ENCODE data around the gene ARSD. TPM values are rescaled to one million over a fixed set of nuclear protein-coding genes. Genes with fewer than 3 reads are reported as not detected.
"Not testable (repeated sequence)": the region's sequence is repeated elsewhere in the genome, so short reads cannot be mapped to it uniquely, and the experiment has no call there.

ARSD gene
- polyA plus RNA-seq, 3 donors = 50.9 to 56.1 (median 54.9) TPM

DNA sequence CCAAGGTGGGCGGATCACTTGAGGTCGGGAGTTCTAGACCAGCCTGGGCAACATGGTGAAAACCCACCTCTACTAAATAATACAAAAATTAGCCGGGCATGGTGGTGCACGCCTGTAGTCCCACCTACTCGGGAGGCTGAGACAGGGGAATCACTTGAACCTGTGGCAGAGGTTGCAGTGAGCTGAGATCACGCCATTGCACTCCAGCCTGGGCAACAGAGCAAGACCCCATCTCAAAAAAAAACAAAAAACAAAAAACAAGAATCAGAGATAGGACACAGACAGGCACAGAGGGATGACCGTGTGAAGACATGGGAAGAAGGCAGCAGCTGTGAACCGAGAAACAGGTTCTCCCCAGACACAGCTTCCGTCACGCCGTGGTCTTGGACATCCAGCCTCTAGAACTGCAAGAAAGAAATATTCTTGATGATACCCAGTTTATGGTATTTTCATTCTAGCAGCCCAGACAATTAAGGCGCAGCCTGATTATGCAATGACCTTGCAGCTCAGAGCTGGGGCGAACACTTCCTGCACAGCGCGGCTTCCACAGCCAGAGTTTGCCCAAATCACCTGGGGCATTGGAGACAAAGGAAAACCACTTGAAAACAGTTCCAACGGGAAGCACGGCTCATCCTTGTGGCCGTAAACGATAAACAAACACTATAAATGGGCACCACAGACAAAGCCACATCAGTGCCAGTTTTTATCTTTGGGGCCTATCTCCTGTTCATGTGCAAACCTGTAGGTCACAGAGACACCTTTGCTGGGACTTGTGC is 4.2 kb upstream of the ARSD start:
- no peak for DNase-seq (ENCODE audit: low read depth in 3 of 3, low spot score in 2 of 3)

DNA sequence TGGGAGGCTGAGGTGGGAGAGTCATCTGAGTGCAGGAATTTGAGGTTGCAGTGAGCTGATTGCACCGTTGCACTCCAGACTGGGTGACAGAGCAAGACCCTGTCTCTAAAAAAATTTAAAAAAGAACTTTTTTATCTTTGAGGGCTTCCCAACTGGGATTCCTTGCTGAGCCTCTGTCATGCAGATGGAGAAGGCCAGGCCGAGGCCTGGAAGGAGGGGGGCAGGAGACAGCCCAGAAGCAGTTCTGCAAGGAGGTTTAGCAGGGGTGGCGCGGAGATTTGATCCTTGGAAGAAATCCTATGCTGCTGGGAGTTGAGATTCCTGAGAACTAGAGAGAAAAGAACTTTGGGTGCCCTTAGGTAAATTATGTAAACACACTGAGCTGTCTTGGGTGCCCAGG is 2.5 kb upstream of the ARSD start:
- DNase-seq (ENCODE audit: low read depth in 3 of 3, low spot score in 2 of 3) = no peak

GRCh38 chrX:2931155-2931554 is 2.0 kb upstream of the ARSD start:
- no peak for DNase-seq (ENCODE audit: low read depth in 3 of 3, low spot score in 2 of 3)

- peak in 1 of 3 donors; percentile 55 for DNase-seq (ENCODE audit: low read depth in 3 of 3, low spot score in 2 of 3)
Measured at GRCh38 chrX:2928191-2928582, 952 bp downstream of the ARSD start.

DNA sequence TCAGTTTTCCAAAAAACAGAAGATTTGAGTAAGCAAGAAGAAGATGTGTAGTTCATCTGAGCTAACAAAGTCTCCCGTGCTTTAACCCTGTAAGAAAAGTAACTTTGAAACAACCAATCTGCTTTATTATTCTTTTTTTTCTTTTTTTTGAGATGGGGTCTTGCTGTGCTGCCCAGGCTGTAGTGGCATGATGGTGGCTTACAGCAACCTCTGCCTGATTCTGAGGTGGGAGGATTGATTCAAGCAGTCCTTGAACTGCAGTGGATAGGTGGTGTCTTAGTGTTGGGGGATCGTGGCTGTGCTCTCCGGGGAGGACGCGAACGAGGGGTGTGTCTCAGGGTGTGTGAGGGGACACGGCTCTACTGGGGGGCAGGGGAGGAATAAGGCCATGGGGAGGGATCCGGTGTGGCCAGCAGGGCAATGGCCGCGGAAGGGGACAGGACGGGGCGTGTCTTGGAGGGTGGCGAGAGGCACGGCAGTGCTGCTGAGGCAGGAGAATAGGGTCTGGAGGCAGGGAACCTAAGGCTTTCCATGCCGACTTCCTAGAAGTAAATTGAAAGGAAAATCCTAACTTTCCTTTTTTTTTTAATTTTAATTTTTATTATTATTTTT is 2.4 kb downstream of the ARSD start:
- no peak for DNase-seq (ENCODE audit: low read depth in 3 of 3, low spot score in 2 of 3)

GRCh38 chrX:2926255-2926654 is 2.9 kb downstream of the ARSD start:
- not testable (repeated sequence) for DNase-seq (ENCODE audit: low read depth in 3 of 3, low spot score in 2 of 3)

DNA sequence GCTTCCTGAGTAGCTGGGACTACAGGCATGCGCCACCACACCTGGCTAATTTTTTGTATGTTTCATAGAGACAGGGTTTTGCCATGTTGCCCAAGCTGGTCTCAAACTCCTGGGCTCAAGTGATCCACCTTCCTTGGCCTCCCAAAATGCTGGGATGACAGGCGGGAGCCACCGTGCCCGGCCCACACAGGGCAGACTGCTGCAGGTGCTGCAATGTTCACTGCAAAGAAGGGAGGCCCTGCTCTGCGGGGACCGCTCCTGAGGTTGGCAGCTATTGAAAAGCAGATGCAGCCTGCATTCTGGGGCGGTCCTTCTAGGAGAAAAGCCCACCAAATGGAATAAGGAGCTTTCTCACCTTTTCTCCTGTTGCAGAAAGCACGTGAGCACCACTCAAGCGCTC is 5.0 kb downstream of the ARSD start:
- DNase-seq (ENCODE audit: low read depth in 3 of 3, low spot score in 2 of 3) = no peak

DNA sequence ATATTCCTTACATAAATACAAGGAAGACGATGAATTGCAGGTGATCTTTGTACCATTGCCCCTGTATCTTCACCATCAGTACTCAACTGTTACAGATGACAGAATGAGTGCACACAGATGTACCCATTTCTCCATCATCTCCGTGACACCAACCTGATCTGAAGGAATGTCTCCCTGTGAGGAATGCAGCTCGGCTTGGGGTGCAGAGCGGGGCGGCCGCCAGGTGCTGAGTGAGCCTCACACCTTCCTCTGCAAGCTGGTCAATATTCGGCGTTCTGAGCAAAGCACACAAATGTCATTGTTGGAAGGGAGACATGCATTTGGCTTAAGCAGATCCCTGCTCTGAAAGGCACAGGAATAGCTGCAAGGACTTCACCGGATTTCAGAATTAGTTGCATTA is 7.4 kb downstream of the ARSD start:
- DNase-seq (ENCODE audit: low read depth in 3 of 3, low spot score in 2 of 3) = no peak

- no peak for DNase-seq (ENCODE audit: low read depth in 3 of 3, low spot score in 2 of 3)
Measured at GRCh38 chrX:2921193-2921592, 7.9 kb downstream of the ARSD start.

GRCh38 chrX:2917767-2918166 is 11.4 kb downstream of the ARSD start:
- no peak for DNase-seq (ENCODE audit: low read depth in 3 of 3, low spot score in 2 of 3)

GRCh38 chrX:2913118-2913517 is 16.0 kb downstream of the ARSD start:
- DNase-seq (ENCODE audit: low read depth in 3 of 3, low spot score in 2 of 3) = no peak

DNA sequence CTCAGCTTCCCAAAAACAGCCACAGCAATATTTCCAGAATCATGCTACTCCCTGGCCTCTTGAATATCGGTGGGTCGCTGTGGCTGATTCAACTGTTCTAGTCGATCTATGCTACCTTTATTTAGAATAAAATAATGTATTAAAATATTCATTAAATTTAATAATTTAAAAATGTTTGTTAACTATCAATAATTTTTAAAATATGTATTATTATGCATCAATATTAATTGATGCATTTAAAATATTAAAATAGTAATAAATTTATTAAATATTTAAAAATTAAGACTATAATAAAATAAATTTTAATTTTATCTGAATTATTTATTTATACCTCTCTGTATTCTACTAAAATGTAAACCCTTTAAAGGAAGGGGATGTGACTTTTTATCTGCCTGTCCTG is 19.0 kb downstream of the ARSD start:
- no peak for DNase-seq (ENCODE audit: low read depth in 3 of 3, low spot score in 2 of 3)

DNA sequence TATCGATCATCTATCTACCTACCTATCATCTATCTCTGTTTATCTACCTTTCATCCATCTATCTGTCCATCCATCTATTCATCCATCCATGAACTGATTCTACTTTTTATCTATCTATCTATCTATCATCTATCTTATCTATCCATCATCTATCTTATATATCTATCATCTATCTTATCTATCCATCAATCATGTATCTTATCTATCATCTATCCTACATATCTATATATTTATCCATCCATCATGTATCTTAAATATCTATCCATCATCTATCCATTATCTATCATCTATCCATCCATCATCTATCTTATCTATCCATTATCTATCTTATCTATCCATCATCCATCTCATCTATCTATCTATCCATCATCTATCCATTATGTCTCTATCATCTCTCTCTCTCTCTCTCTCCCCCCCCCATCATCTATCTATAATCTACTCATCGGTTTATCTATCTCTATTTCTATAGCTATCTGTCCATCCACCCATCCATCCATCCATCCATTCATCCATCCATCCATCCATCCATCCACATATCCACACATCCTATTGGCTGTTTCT is 20.9 kb downstream of the ARSD start:
- DNase-seq (ENCODE audit: low read depth in 3 of 3, low spot score in 2 of 3) = no peak

- DNase-seq (ENCODE audit: low read depth in 3 of 3, low spot score in 2 of 3) = no peak
Measured at GRCh38 chrX:2907295-2907694, 21.8 kb downstream of the ARSD start.

GRCh38 chrX:2903366-2903765 is 25.8 kb downstream of the ARSD start:
- no peak for DNase-seq (ENCODE audit: low read depth in 3 of 3, low spot score in 2 of 3)

DNA sequence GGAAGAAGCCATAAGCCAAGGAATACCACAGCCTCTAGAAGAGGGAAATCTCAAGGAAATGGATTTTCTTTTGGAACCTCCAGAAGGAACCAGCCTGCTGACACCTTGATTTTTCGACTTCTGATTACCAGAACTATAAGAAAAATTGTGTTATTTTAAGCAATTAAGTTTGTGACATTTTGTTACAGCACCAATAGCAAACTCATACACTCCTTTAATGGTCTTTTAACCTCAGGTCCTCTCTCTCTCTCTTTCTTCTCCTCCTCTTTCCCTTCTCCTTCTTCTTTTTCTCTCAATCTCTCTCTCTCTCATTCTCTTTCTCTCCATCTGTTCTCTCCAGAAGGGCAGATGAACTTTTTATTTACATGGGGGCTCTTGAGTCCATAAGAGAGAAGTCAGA is 26.3 kb downstream of the ARSD start:
- DNase-seq (ENCODE audit: low read depth in 3 of 3, low spot score in 2 of 3) = no peak

- no peak for DNase-seq (ENCODE audit: low read depth in 3 of 3, low spot score in 2 of 3)
Measured at GRCh38 chrX:2901367-2902036, 27.6 kb downstream of the ARSD start.

- no peak for DNase-seq (ENCODE audit: low read depth in 3 of 3, low spot score in 2 of 3)
Measured at GRCh38 chrX:2898846-2899512, 30.2 kb downstream of the ARSD start.

- DNase-seq (ENCODE audit: low read depth in 3 of 3, low spot score in 2 of 3) = not testable (repeated sequence)
Measured at GRCh38 chrX:2897690-2898623, 31.2 kb downstream of the ARSD start.

DNA sequence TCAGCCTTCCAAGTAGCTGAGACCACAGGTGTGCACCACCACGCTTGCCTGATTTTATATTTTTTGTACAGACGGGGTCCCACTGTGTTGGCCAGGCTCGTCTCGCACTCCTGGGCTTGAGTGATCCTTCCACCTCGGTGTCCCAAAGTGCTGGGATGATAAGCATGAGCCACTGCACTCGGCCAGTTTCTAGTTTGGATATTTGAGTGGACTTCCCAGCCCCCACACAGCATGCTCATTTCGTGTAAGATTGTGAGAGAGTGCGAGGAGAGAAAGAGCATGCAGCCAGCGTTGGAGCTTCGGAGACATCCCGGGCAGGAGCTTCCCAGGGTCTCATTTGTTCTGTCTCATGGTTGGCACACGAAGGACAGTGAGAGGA is 31.8 kb downstream of the ARSD start:
- DNase-seq (ENCODE audit: low read depth in 3 of 3, low spot score in 2 of 3) = no peak
